Liver (tissue), 9 donors: ENCODE measurements around the gene CD84. TPM values are rescaled to one million over a fixed set of nuclear protein-coding genes. Genes with fewer than 3 reads are reported as not detected.

Experiments used
- DNase-seq: peaks from one replicate; pipeline ENCODE4 v3.0.0-alpha.2; 2017; ENCODE audit warnings: low spot score
- H3K27ac ChIP-seq, 2 donors: one replicate each; pipeline ENCODE4 v1.7.0; 2013; ENCODE audit warnings: inconsistent platforms in 2 of 2, low read length in 2 of 2, control low read depth in 1 of 2, low read depth in 1 of 2, mild to moderate bottlenecking in 1 of 2
- H3K27me3 ChIP-seq, 4 donors: one replicate each; pipeline versions ENCODE4 v1.6.1 to v1.7.0; 2013; ENCODE audit warnings: low read length in 3 of 4, inconsistent platforms in 1 of 4, mild to moderate bottlenecking in 1 of 4, moderate library complexity in 1 of 4; ENCODE audit not compliant: control insufficient read depth in 4 of 4, insufficient read depth in 4 of 4
- H3K36me3 ChIP-seq, 4 donors: one replicate each; pipeline versions ENCODE4 v1.6.1 to v1.7.0; 2013; ENCODE audit warnings: low read length in 3 of 4, mild to moderate bottlenecking in 3 of 4, low read depth in 1 of 4, moderate library complexity in 1 of 4; ENCODE audit not compliant: control insufficient read depth in 4 of 4, insufficient read depth in 3 of 4
- H3K4me1 ChIP-seq, 4 donors: one replicate each; pipeline versions ENCODE4 v1.6.1 to v1.7.0; 2013; ENCODE audit warnings: low read length in 3 of 4, mild to moderate bottlenecking in 3 of 4, moderate library complexity in 1 of 4; ENCODE audit not compliant: control insufficient read depth in 4 of 4, insufficient read depth in 4 of 4
- H3K4me3 ChIP-seq, 3 donors: one replicate each; pipeline versions ENCODE4 v1.6.1 to v1.7.0; 2013; ENCODE audit warnings: low read length in 3 of 3, control low read depth in 1 of 3, low read depth in 1 of 3, mild to moderate bottlenecking in 1 of 3
- H3K9ac ChIP-seq, 2 donors: one replicate each; pipeline ENCODE4 v1.7.0; 2013; ENCODE audit warnings: low read length in 2 of 2, mild to moderate bottlenecking in 2 of 2, moderate library complexity in 2 of 2, control low read depth in 1 of 2, low read depth in 1 of 2
- H3K9me3 ChIP-seq, 4 donors: one replicate each; pipeline versions ENCODE4 v1.6.1 to v1.7.0; 2013; ENCODE audit warnings: low read length in 3 of 4; ENCODE audit not compliant: control insufficient read depth in 4 of 4
- EGR1 ChIP-seq, 2 donors: IDR thresholded peaks; 2 replicates each; pipeline ENCODE4 v1.6.1; 2016 to 2018; ENCODE audit warnings: antibody characterized with exemption in 2 of 2, low read depth in 2 of 2
- FOXA1 ChIP-seq: IDR thresholded peaks from 2 replicates; pipeline ENCODE4 v1.6.1; 2016; ENCODE audit warnings: antibody characterized with exemption
- GABPA ChIP-seq, 2 donors: IDR thresholded peaks in 1 of 2; conservative IDR thresholded peaks in 1 of 2; 2 replicates each; pipeline ENCODE4 v1.6.1; 2016; ENCODE audit warnings: antibody characterized with exemption in 2 of 2, mild to moderate bottlenecking in 1 of 2, moderate library complexity in 1 of 2
- HNF4A ChIP-seq, 2 donors: conservative IDR thresholded peaks; 2 replicates each; pipeline ENCODE4 v1.6.1; 2016; ENCODE audit warnings: antibody characterized with exemption in 2 of 2, mild to moderate bottlenecking in 2 of 2
- HNF4G ChIP-seq: IDR thresholded peaks from 2 replicates; pipeline ENCODE4 v1.6.1; 2016; ENCODE audit warnings: antibody characterized with exemption
- JUND ChIP-seq, 2 donors: IDR thresholded peaks; 2 replicates each; pipeline ENCODE4 v1.6.1; 2016; ENCODE audit warnings: antibody characterized with exemption in 2 of 2
- NR2F2 ChIP-seq: IDR thresholded peaks from 2 replicates; pipeline ENCODE4 v1.6.1; 2016; ENCODE audit warnings: antibody characterized with exemption
- RAD21 ChIP-seq, 2 donors: IDR thresholded peaks; 2 replicates each; pipeline ENCODE4 v1.6.1; 2016; ENCODE audit warnings: antibody characterized with exemption in 2 of 2, mild to moderate bottlenecking in 2 of 2
- RXRA ChIP-seq, 2 donors: IDR thresholded peaks; 2 replicates each; pipeline ENCODE4 v1.6.1; 2017 to 2018; ENCODE audit warnings: antibody characterized with exemption in 2 of 2, mild to moderate bottlenecking in 1 of 2
- SP1 ChIP-seq: IDR thresholded peaks from 2 replicates; pipeline ENCODE4 v1.6.1; 2018; ENCODE audit warnings: antibody characterized with exemption, mild to moderate bottlenecking
- TAF1 ChIP-seq: conservative IDR thresholded peaks from 2 replicates; pipeline ENCODE4 v1.6.1; 2016; ENCODE audit warnings: antibody characterized with exemption, mild to moderate bottlenecking
- YY1 ChIP-seq: IDR thresholded peaks from 2 replicates; pipeline ENCODE4 v1.6.1; 2016; ENCODE audit warnings: antibody characterized with exemption, mild to moderate bottlenecking
- WGBS: extraction: QIAGEN DNeasy Blood & Tissue Kit; methylation state at CpG from one replicate; pipeline ENCODE4 v1.1.7; 2013; 5-methylcytosine and 5-hydroxymethylcytosine counted together
- polyA plus RNA-seq, 2 donors: library from polyadenylated mRNA; stranded (reverse) in 1 of 2; unstranded in 1 of 2; fragments of 200-250 nt in 1 of 2; fragments of >200 nt in 1 of 2; fragmentation: Nextera tagmentation in 1 of 2; extraction: Ambion mirVana in 1 of 2; gene quantifications; one replicate each; pipeline versions ENCODE4 v1.2.1 to v1.2.3, GENCODE V29; 2013 to 2015
- total RNA-seq, 2 donors: library from RNA; depleted of rRNA; stranded (reverse); fragments of >200 nt; gene quantifications; one replicate each; pipeline ENCODE4 v1.2.3, GENCODE V29; 2014
- TF ChIP-seq, protein P1 (sequence below): fragments of 150-350 bp; IDR thresholded peaks from 2 replicates; pipeline ENCODE4 v1.5.1; 2017; ENCODE audit warnings: improper control_type of control experiment, low read depth, low read length; ENCODE audit not compliant: missing input control
- TF ChIP-seq, protein P2 (sequence below): IDR thresholded peaks from 2 replicates; pipeline ENCODE4 v1.6.1; 2016; ENCODE audit warnings: antibody characterized with exemption, mild to moderate bottlenecking
- TF ChIP-seq, protein P3 (sequence below): IDR thresholded peaks from 2 replicates; pipeline ENCODE4 v1.6.1; 2016; ENCODE audit warnings: antibody characterized with exemption
- TF ChIP-seq, protein P4 (sequence below): IDR thresholded peaks from 2 replicates; pipeline ENCODE4 v1.6.1; 2016; ENCODE audit warnings: antibody characterized with exemption
- TF ChIP-seq, protein P5 (sequence below): IDR thresholded peaks from 2 replicates; pipeline ENCODE4 v1.6.1; 2016; ENCODE audit warnings: antibody characterized with exemption
- donor health status: healthy.
- donor health status: healthy.
- donor health status: healthy.
- donor health status: healthy.
- donor health status: healthy.

The CD84 gene
- total and polyA plus RNA-seq, 4 donors = 2.1 to 8.8 (median 4.4) TPM

DNA sequence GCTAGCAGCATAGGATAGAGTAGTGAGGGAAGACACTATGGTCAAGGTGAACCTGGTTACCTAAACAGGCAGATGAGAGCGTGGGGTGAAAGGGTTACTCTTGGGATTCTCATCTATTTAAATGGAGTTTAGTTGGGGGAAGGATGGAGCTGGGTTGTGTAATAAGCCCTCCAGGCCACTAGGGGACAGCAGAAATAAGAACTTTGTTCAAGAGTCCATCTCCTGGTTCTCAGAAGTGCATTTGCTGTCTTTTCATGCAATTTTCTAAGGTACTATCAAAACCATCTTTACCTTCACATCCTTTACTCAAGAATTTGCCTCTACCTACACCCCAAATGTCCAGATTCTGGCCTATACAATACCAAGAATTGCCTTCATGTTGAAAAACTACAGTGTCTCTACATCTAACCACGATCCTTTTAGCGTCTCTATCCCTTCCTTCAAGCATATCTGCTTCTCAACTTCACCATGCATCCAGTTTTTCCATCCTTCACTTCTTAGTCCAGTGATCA is 39.5 kb upstream of the CD84 start:
- Histone ChIP-seq H3K9ac (no peak overlapping the region), H3K9me3 (no peaks in the 10 kb centered on the region), H3K4me1 (no peaks in the 10 kb centered on the region), H3K4me3 (no peak overlapping the region), H3K36me3 (no peaks in the 10 kb centered on the region), H3K27me3 (no peaks in the 10 kb centered on the region), H3K27ac (no peak overlapping the region)
- DNase-seq = no peak
- WGBS = 93% methylated on average over 3 of the region's 3 CpGs
- TF ChIP-seq, protein P1, sequence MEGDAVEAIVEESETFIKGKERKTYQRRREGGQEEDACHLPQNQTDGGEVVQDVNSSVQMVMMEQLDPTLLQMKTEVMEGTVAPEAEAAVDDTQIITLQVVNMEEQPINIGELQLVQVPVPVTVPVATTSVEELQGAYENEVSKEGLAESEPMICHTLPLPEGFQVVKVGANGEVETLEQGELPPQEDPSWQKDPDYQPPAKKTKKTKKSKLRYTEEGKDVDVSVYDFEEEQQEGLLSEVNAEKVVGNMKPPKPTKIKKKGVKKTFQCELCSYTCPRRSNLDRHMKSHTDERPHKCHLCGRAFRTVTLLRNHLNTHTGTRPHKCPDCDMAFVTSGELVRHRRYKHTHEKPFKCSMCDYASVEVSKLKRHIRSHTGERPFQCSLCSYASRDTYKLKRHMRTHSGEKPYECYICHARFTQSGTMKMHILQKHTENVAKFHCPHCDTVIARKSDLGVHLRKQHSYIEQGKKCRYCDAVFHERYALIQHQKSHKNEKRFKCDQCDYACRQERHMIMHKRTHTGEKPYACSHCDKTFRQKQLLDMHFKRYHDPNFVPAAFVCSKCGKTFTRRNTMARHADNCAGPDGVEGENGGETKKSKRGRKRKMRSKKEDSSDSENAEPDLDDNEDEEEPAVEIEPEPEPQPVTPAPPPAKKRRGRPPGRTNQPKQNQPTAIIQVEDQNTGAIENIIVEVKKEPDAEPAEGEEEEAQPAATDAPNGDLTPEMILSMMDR = peak; percentile 56
- TF ChIP-seq RAD21 (IDR thresholded peaks at IDR 0.05) = peak; percentile 19 to 63
- TF ChIP-seq, protein P2, sequence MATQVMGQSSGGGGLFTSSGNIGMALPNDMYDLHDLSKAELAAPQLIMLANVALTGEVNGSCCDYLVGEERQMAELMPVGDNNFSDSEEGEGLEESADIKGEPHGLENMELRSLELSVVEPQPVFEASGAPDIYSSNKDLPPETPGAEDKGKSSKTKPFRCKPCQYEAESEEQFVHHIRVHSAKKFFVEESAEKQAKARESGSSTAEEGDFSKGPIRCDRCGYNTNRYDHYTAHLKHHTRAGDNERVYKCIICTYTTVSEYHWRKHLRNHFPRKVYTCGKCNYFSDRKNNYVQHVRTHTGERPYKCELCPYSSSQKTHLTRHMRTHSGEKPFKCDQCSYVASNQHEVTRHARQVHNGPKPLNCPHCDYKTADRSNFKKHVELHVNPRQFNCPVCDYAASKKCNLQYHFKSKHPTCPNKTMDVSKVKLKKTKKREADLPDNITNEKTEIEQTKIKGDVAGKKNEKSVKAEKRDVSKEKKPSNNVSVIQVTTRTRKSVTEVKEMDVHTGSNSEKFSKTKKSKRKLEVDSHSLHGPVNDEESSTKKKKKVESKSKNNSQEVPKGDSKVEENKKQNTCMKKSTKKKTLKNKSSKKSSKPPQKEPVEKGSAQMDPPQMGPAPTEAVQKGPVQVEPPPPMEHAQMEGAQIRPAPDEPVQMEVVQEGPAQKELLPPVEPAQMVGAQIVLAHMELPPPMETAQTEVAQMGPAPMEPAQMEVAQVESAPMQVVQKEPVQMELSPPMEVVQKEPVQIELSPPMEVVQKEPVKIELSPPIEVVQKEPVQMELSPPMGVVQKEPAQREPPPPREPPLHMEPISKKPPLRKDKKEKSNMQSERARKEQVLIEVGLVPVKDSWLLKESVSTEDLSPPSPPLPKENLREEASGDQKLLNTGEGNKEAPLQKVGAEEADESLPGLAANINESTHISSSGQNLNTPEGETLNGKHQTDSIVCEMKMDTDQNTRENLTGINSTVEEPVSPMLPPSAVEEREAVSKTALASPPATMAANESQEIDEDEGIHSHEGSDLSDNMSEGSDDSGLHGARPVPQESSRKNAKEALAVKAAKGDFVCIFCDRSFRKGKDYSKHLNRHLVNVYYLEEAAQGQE = no peak

DNA sequence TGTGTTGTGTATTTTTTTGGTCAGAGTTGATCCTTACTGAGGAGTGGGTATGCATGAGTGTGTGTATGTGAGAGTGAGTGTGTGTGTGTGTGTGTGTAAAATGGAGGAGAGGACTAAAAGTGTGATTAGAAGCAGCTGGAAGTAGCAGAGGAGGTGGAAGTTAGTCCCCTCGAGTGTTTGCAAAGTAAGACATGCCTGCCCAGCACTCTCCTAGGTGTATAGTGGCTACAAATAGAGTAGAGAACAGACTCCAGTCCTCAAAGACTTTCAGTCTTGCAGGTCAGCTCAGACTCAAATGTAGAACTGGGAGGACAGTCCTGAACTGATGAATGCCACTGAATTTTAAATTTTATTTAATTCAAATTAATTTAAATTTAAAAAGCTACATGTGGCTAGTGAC is 39.0 kb upstream of the CD84 start:
- DNase-seq = no peak
- Histone ChIP-seq H3K27me3 (no peaks in the 10 kb centered on the region), H3K9me3 (no peaks in the 10 kb centered on the region), H3K4me1 (no peaks in the 10 kb centered on the region), H3K36me3 (no peaks in the 10 kb centered on the region), H3K27ac (no peak overlapping the region), H3K4me3 (no peak overlapping the region), H3K9ac (no peak overlapping the region)
- 78% methylated on average over 1 of the region's 1 CpG for WGBS
- no peak for TF ChIP-seq JUND (IDR thresholded peaks at IDR 0.05)
- TF ChIP-seq SP1 = no peak
- TF ChIP-seq HNF4A (conservative IDR thresholded peaks at IDR 0.05) = no peak
- no peak for TF ChIP-seq GABPA (IDR thresholded peaks at IDR 0.05 in 1 of 2, conservative IDR thresholded peaks at IDR 0.05 in 1 of 2)
- TF ChIP-seq RXRA (IDR thresholded peaks at IDR 0.05) = no peak
- no peak for TF ChIP-seq EGR1 (IDR thresholded peaks at IDR 0.05; ENCODE audit: low read depth in 2 of 2)
- TF ChIP-seq, protein P1 = no peak
- TF ChIP-seq, protein P3, sequence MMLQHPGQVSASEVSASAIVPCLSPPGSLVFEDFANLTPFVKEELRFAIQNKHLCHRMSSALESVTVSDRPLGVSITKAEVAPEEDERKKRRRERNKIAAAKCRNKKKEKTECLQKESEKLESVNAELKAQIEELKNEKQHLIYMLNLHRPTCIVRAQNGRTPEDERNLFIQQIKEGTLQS = no peak
- no peak for TF ChIP-seq YY1
- TF ChIP-seq, protein P4, sequence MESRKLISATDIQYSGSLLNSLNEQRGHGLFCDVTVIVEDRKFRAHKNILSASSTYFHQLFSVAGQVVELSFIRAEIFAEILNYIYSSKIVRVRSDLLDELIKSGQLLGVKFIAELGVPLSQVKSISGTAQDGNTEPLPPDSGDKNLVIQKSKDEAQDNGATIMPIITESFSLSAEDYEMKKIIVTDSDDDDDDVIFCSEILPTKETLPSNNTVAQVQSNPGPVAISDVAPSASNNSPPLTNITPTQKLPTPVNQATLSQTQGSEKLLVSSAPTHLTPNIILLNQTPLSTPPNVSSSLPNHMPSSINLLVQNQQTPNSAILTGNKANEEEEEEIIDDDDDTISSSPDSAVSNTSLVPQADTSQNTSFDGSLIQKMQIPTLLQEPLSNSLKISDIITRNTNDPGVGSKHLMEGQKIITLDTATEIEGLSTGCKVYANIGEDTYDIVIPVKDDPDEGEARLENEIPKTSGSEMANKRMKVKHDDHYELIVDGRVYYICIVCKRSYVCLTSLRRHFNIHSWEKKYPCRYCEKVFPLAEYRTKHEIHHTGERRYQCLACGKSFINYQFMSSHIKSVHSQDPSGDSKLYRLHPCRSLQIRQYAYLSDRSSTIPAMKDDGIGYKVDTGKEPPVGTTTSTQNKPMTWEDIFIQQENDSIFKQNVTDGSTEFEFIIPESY = no peak
- TF ChIP-seq, protein P5, sequence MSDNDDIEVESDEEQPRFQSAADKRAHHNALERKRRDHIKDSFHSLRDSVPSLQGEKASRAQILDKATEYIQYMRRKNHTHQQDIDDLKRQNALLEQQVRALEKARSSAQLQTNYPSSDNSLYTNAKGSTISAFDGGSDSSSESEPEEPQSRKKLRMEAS = no peak
- no peak for TF ChIP-seq NR2F2
- no peak for TF ChIP-seq FOXA1
- TF ChIP-seq, protein P2 = no peak
- no peak for TF ChIP-seq HNF4G
- no peak for TF ChIP-seq RAD21 (IDR thresholded peaks at IDR 0.05)
- no peak for TF ChIP-seq TAF1
